ENCODE results near the gene PNPLA5. TPM values are rescaled to one million over a fixed set of nuclear protein-coding genes. Genes with fewer than 3 reads are reported as not detected.

PNPLA5 gene
- total and polyA plus RNA-seq, 4 donors = not detected

- Histone ChIP-seq H3K27me3 (ENCODE audit: control insufficient read depth in 4 of 4, insufficient read depth in 4 of 4, low read length in 3 of 4) (peaks cover 0 to 6% (median 1%) of the 10 kb centered on the region in 4 donors), H3K4me3 (ENCODE audit: low read depth in 1 of 3, low read length in 3 of 3) (no peak overlapping the region), H3K27ac (ENCODE audit: low read depth in 1 of 2, low read length in 2 of 2) (no peak overlapping the region), H3K9ac (ENCODE audit: low read depth in 1 of 2, low read length in 2 of 2) (no peak overlapping the region), H3K36me3 (ENCODE audit: control insufficient read depth in 4 of 4, insufficient read depth in 3 of 4, low read depth in 1 of 4, low read length in 3 of 4) (no peaks in the 10 kb centered on the region), H3K4me1 (ENCODE audit: control insufficient read depth in 4 of 4, insufficient read depth in 4 of 4, low read length in 3 of 4) (peaks cover 3 to 19% (median 14%) of the 10 kb centered on the region in 4 donors), H3K9me3 (ENCODE audit: control insufficient read depth in 4 of 4, low read length in 3 of 4) (no peaks in the 10 kb centered on the region)
- no peak for DNase-seq (ENCODE audit: low spot score)
- 89% methylated on average over 5 of the region's 5 CpGs for WGBS
- TF ChIP-seq RAD21 (IDR thresholded peaks at IDR 0.05) (no peak), ATF3 (IDR thresholded peaks at IDR 0.05) (no peak), RXRA (IDR thresholded peaks at IDR 0.05) (no peak), HNF4G (IDR thresholded peaks at IDR 0.05) (no peak), YY1 (IDR thresholded peaks at IDR 0.05) (no peak), SP1 (IDR thresholded peaks at IDR 0.05) (no peak), GABPA (IDR thresholded peaks at IDR 0.05 in 1 of 2, conservative IDR thresholded peaks at IDR 0.05 in 1 of 2) (no peak), TAF1 (conservative IDR thresholded peaks at IDR 0.05) (no peak), HNF4A (conservative IDR thresholded peaks at IDR 0.05) (no peak), REST (IDR thresholded peaks at IDR 0.05) (no peak), MAX (IDR thresholded peaks at IDR 0.05) (no peak), NR2F2 (IDR thresholded peaks at IDR 0.05) (no peak), EGR1 (IDR thresholded peaks at IDR 0.05; ENCODE audit: low read depth in 2 of 2) (no peak)
These were observed 2.3 kb upstream of the PNPLA5 start for GRCh38 chr22:43894122-43894521.

- DNase-seq (ENCODE audit: low spot score) = no peak
- Histone ChIP-seq H3K4me3 (ENCODE audit: low read depth in 1 of 3, low read length in 3 of 3) (no peak overlapping the region), H3K4me1 (ENCODE audit: control insufficient read depth in 4 of 4, insufficient read depth in 4 of 4, low read length in 3 of 4) (peaks cover 3 to 15% (median 11%) of the 10 kb centered on the region in 4 donors), H3K9me3 (ENCODE audit: control insufficient read depth in 4 of 4, low read length in 3 of 4) (no peaks in the 10 kb centered on the region), H3K36me3 (ENCODE audit: control insufficient read depth in 4 of 4, insufficient read depth in 3 of 4, low read depth in 1 of 4, low read length in 3 of 4) (no peaks in the 10 kb centered on the region), H3K27me3 (ENCODE audit: control insufficient read depth in 4 of 4, insufficient read depth in 4 of 4, low read length in 3 of 4) (peaks cover 0 to 6% (median 1%) of the 10 kb centered on the region in 4 donors), H3K9ac (ENCODE audit: low read depth in 1 of 2, low read length in 2 of 2) (no peak overlapping the region), H3K27ac (ENCODE audit: low read depth in 1 of 2, low read length in 2 of 2) (no peak overlapping the region)
- 79% methylated on average over 5 of the region's 5 CpGs for WGBS
- TF ChIP-seq EGR1 (IDR thresholded peaks at IDR 0.05; ENCODE audit: low read depth in 2 of 2) = no peak
These were observed 1.5 kb upstream of the PNPLA5 start for GRCh38 chr22:43893266-43893665.

GRCh38 chr22:43892183-43892894 lies 526 bp upstream of the PNPLA5 start:
- Histone ChIP-seq H3K4me3 (ENCODE audit: low read depth in 1 of 3, low read length in 3 of 3) (no peak overlapping the region), H3K27me3 (ENCODE audit: control insufficient read depth in 4 of 4, insufficient read depth in 4 of 4, low read length in 3 of 4) (peaks cover 0 to 6% (median 1%) of the 10 kb centered on the region in 4 donors), H3K36me3 (ENCODE audit: control insufficient read depth in 4 of 4, insufficient read depth in 3 of 4, low read depth in 1 of 4, low read length in 3 of 4) (no peaks in the 10 kb centered on the region), H3K9ac (ENCODE audit: low read depth in 1 of 2, low read length in 2 of 2) (no peak overlapping the region), H3K4me1 (ENCODE audit: control insufficient read depth in 4 of 4, insufficient read depth in 4 of 4, low read length in 3 of 4) (peaks cover under 1 to 10% (median 5%) of the 10 kb centered on the region in 4 donors), H3K9me3 (ENCODE audit: control insufficient read depth in 4 of 4, low read length in 3 of 4) (no peaks in the 10 kb centered on the region), H3K27ac (ENCODE audit: low read depth in 1 of 2, low read length in 2 of 2) (no peak overlapping the region)
- 54% methylated on average over 15 of the region's 15 CpGs for WGBS
- no peak for DNase-seq (ENCODE audit: low spot score)
- TF ChIP-seq CTCF (IDR thresholded peaks at IDR 0.05; ENCODE audit: low read depth, low read length, missing input control) (no peak), NR2F2 (IDR thresholded peaks at IDR 0.05) (no peak), HNF4A (conservative IDR thresholded peaks at IDR 0.05) (no peak), GABPA (IDR thresholded peaks at IDR 0.05 in 1 of 2, conservative IDR thresholded peaks at IDR 0.05 in 1 of 2) (no peak), ZBTB33 (IDR thresholded peaks at IDR 0.05) (no peak), RXRA (IDR thresholded peaks at IDR 0.05) (no peak), HNF4G (IDR thresholded peaks at IDR 0.05) (no peak), YY1 (IDR thresholded peaks at IDR 0.05) (no peak)

Measured in liver (tissue), 9 donors.